ENCODE results near the gene CXCL14.

The CXCL14 gene

GRCh38 chr5:135547590-135548254, 31.1 kb downstream of the CXCL14 start:
- no peaks in the 10 kb centered on the region for H3K79me2 ChIP-seq (ENCODE audit: control insufficient read depth, low read length)
- H3K4me3 ChIP-seq (ENCODE audit: low read length), result no peak overlapping the region
- H3K36me3 ChIP-seq (ENCODE audit: control insufficient read depth, low read length), result no peaks in the 10 kb centered on the region
- no peak overlapping the region for H3K4me2 ChIP-seq (ENCODE audit: low read length)
- H3K27me3 ChIP-seq (ENCODE audit: control insufficient read depth, low read length), result peaks cover 40% of the 10 kb centered on the region
- TF ChIP-seq, protein P1, sequence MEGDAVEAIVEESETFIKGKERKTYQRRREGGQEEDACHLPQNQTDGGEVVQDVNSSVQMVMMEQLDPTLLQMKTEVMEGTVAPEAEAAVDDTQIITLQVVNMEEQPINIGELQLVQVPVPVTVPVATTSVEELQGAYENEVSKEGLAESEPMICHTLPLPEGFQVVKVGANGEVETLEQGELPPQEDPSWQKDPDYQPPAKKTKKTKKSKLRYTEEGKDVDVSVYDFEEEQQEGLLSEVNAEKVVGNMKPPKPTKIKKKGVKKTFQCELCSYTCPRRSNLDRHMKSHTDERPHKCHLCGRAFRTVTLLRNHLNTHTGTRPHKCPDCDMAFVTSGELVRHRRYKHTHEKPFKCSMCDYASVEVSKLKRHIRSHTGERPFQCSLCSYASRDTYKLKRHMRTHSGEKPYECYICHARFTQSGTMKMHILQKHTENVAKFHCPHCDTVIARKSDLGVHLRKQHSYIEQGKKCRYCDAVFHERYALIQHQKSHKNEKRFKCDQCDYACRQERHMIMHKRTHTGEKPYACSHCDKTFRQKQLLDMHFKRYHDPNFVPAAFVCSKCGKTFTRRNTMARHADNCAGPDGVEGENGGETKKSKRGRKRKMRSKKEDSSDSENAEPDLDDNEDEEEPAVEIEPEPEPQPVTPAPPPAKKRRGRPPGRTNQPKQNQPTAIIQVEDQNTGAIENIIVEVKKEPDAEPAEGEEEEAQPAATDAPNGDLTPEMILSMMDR (IDR thresholded peaks at IDR 0.05; ENCODE audit: low read depth, low read length, poor library complexity, severe bottlenecking), result no peak
- TF ChIP-seq EZH2phosphoT487 (IDR thresholded peaks at IDR 0.05; ENCODE audit: borderline replicate concordance, low read length), result no peak
- H3F3A ChIP-seq (ENCODE audit: control insufficient read depth, insufficient read depth), result no peaks in the 10 kb centered on the region
- H3K4me1 ChIP-seq (ENCODE audit: control insufficient read depth, low read length), result no peaks in the 10 kb centered on the region
- no peak overlapping the region for H3K27ac ChIP-seq (ENCODE audit: low read depth, low read length)
- H3K9me3 ChIP-seq (ENCODE audit: control insufficient read depth, insufficient read depth, low read length), result no peaks in the 10 kb centered on the region
- no peaks in the 10 kb centered on the region for H3K9me2 ChIP-seq (replicated peaks; ENCODE audit: control insufficient read depth, low read length)
- H4K20me1 ChIP-seq (ENCODE audit: control insufficient read depth, insufficient read depth, low read depth, low read length), result 0 out of 2 replicates have a peak, but pooled peaks cover 3% of the 10 kb centered on the region

- TF ChIP-seq, protein P1 (IDR thresholded peaks at IDR 0.05; ENCODE audit: low read depth, low read length, poor library complexity, severe bottlenecking), result no peak
- no peak for TF ChIP-seq EZH2phosphoT487 (IDR thresholded peaks at IDR 0.05; ENCODE audit: borderline replicate concordance, low read length)
- Histone ChIP-seq H3K4me2 (ENCODE audit: low read length) (no peak overlapping the region), H3K36me3 (ENCODE audit: control insufficient read depth, low read length) (no peaks in the 10 kb centered on the region), H3K4me1 (ENCODE audit: control insufficient read depth, low read length) (no peaks in the 10 kb centered on the region), H3F3A (ENCODE audit: control insufficient read depth, insufficient read depth) (no peaks in the 10 kb centered on the region), H3K27ac (ENCODE audit: low read depth, low read length) (no peak overlapping the region), H3K4me3 (ENCODE audit: low read length) (no peak overlapping the region), H4K20me1 (ENCODE audit: control insufficient read depth, insufficient read depth, low read depth, low read length) (0 out of 2 replicates have a peak, but pooled peaks cover 3% of the 10 kb centered on the region), H3K79me2 (ENCODE audit: control insufficient read depth, low read length) (no peaks in the 10 kb centered on the region), H3K9me2 (replicated peaks; ENCODE audit: control insufficient read depth, low read length) (no peaks in the 10 kb centered on the region), H3K9me3 (ENCODE audit: control insufficient read depth, insufficient read depth, low read length) (no peaks in the 10 kb centered on the region), H3K27me3 (ENCODE audit: control insufficient read depth, low read length) (peaks cover 48% of the 10 kb centered on the region)
Measured at GRCh38 chr5:135546912-135547311, 31.9 kb downstream of the CXCL14 start.

DNA sequence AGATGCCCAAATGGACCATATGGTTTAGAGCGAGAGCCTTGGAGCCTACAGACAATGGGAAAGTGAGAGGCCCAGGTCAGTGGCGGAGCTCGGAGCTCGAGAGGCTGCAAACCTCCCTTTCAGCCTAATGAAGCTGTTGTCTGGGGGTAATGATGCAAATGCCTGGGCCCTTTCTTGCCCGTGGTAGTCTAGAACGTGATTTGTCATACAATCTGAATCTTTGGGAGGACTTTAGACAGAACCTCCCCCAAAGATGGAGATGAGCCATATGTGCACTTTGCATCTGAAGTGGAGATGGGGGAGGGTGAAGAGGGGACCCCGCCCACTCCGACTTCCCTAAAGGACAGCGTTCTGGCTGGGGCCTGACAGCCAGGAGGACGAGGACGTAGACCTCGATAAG, 32.7 kb downstream of the CXCL14 start:
- H3K27me3 ChIP-seq (ENCODE audit: control insufficient read depth, low read length), result peaks cover 56% of the 10 kb centered on the region
- H4K20me1 ChIP-seq (ENCODE audit: control insufficient read depth, insufficient read depth, low read depth, low read length), result 0 out of 2 replicates have a peak, but pooled peaks cover 3% of the 10 kb centered on the region
- no peaks in the 10 kb centered on the region for H3K9me3 ChIP-seq (ENCODE audit: control insufficient read depth, insufficient read depth, low read length)
- no peaks in the 10 kb centered on the region for H3K36me3 ChIP-seq (ENCODE audit: control insufficient read depth, low read length)
- no peaks in the 10 kb centered on the region for H3K9me2 ChIP-seq (replicated peaks; ENCODE audit: control insufficient read depth, low read length)
- TF ChIP-seq, protein P1 (IDR thresholded peaks at IDR 0.05; ENCODE audit: low read depth, low read length, poor library complexity, severe bottlenecking), result no peak
- no peak for TF ChIP-seq EZH2phosphoT487 (IDR thresholded peaks at IDR 0.05; ENCODE audit: borderline replicate concordance, low read length)
- no peak overlapping the region for H3K4me3 ChIP-seq (ENCODE audit: low read length)
- no peak overlapping the region for H3K4me2 ChIP-seq (ENCODE audit: low read length)
- H3K4me1 ChIP-seq (ENCODE audit: control insufficient read depth, low read length), result no peaks in the 10 kb centered on the region
- H3K79me2 ChIP-seq (ENCODE audit: control insufficient read depth, low read length), result no peaks in the 10 kb centered on the region
- H3K27ac ChIP-seq (ENCODE audit: low read depth, low read length), result no peak overlapping the region
- no peaks in the 10 kb centered on the region for H3F3A ChIP-seq (ENCODE audit: control insufficient read depth, insufficient read depth)
